ENCODE results near the gene PNLIPRP2. TPM values are rescaled to one million over a fixed set of nuclear protein-coding genes. Genes with fewer than 3 reads are reported as not detected.

PNLIPRP2 gene
- total RNA-seq: not detected
- long read RNA-seq: 0 reads

- no peak for DNase-seq
- no peaks in the 10 kb centered on the region for H3K4me1 ChIP-seq
- intact Hi-C loops (cut with DNase I): no loop called here
- no peak within 1 kb of the TSS for H3K4me3 ChIP-seq
- TF ChIP-seq, protein P1, sequence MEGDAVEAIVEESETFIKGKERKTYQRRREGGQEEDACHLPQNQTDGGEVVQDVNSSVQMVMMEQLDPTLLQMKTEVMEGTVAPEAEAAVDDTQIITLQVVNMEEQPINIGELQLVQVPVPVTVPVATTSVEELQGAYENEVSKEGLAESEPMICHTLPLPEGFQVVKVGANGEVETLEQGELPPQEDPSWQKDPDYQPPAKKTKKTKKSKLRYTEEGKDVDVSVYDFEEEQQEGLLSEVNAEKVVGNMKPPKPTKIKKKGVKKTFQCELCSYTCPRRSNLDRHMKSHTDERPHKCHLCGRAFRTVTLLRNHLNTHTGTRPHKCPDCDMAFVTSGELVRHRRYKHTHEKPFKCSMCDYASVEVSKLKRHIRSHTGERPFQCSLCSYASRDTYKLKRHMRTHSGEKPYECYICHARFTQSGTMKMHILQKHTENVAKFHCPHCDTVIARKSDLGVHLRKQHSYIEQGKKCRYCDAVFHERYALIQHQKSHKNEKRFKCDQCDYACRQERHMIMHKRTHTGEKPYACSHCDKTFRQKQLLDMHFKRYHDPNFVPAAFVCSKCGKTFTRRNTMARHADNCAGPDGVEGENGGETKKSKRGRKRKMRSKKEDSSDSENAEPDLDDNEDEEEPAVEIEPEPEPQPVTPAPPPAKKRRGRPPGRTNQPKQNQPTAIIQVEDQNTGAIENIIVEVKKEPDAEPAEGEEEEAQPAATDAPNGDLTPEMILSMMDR (IDR thresholded peaks at IDR 0.05): no peak
- peak; percentile 31 for ATAC-seq
- no peaks in the 10 kb centered on the region for H3K36me3 ChIP-seq
- no peaks in the 10 kb centered on the region for H3K9me3 ChIP-seq
- H3K27ac ChIP-seq: no peak within 1 kb of the TSS
- no peaks in the 10 kb centered on the region for H3K27me3 ChIP-seq
Measured at GRCh38 chr10:116620423-116621400, at the start of gene PNLIPRP2. Gene PNLIPRP2, plus strand, starts transcription at chr10:116620953.

GRCh38 chr10:116574797-116575196 lies 46.0 kb upstream of the PNLIPRP2 start:
- H3K4me1 ChIP-seq: no peaks in the 10 kb centered on the region
- H3K27me3 ChIP-seq: no peaks in the 10 kb centered on the region
- no peak for ATAC-seq
- intact Hi-C loops (cut with DNase I): no loop called here
- no peaks in the 10 kb centered on the region for H3K36me3 ChIP-seq
- TF ChIP-seq, protein P1 (IDR thresholded peaks at IDR 0.05): no peak
- H3K27ac ChIP-seq: no peak overlapping the region
- DNase-seq: no peak
- H3K9me3 ChIP-seq: no peaks in the 10 kb centered on the region
- H3K4me3 ChIP-seq: no peak overlapping the region

DNA sequence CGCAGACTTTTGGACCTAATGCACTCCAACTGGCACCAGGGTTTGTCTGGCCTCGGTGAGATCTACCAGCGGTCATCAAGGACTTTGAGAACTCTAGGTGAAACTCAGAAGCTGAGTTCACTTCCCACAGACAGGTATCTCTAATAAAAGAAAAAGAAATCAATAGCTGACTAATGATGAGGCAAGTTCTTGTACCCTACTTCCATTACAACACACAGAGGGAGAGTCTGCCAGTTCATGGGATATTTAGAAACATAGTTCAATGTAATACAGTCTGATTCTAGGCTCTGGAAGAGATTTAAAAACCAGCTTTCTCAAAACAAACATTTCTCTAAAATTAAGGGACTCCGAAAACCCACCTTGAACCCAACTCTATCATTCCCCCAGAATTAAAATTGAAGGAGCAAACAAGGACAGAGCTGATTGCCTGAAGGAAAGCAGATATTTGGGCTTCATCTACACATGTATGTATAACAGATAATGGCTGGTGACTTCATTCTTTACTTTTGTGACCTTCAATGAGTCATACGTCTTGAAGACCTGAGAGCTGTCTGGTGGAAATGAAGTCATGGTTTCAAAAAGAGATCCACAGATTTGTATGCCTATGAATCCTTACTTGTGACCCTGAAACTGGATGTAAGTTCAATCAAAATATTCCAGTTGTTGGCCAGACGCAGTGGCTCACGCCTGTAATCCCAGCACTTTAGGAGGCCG lies 32.7 kb upstream of the PNLIPRP2 start:
- Histone ChIP-seq H3K27ac (no peak overlapping the region), H3K4me1 (no peaks in the 10 kb centered on the region), H3K9me3 (no peaks in the 10 kb centered on the region), H3K4me3 (no peak overlapping the region), H3K36me3 (no peaks in the 10 kb centered on the region), H3K27me3 (no peaks in the 10 kb centered on the region)
- intact Hi-C loops (cut with DNase I): no loop called here
- DNase-seq (no peak), ATAC-seq (no peak)
- TF ChIP-seq, protein P1 (IDR thresholded peaks at IDR 0.05): no peak

DNA sequence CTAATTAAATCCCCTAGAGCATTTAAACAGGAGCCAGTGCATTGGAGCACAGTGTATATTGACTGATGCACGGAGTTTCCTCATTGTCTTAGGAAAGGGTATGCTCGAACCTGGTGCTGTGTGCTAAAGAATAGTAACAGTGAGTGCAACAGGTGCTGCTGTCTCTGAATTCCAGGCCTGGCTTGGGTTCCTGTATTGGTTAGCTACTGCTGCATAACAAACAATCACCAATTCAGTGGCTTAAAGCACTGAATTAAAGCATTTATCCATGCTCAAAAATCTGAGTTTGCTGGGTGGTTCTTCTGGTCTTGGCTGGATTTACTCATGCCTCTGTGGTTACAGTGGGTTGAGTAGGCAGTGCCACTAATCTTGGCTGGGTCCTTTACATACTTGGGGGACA lies 31.8 kb upstream of the PNLIPRP2 start:
- DNase-seq (no peak), ATAC-seq (no peak)
- Histone ChIP-seq H3K27ac (no peak overlapping the region), H3K36me3 (no peaks in the 10 kb centered on the region), H3K27me3 (no peaks in the 10 kb centered on the region), H3K4me3 (no peak overlapping the region), H3K4me1 (no peaks in the 10 kb centered on the region), H3K9me3 (no peaks in the 10 kb centered on the region)
- intact Hi-C loops (cut with DNase I): no loop called here
- TF ChIP-seq, protein P1 (IDR thresholded peaks at IDR 0.05): no peak

GRCh38 chr10:116589926-116590325 lies 30.8 kb upstream of the PNLIPRP2 start:
- Histone ChIP-seq H3K27me3 (no peaks in the 10 kb centered on the region), H3K36me3 (no peaks in the 10 kb centered on the region), H3K4me1 (no peaks in the 10 kb centered on the region), H3K4me3 (no peak overlapping the region), H3K9me3 (no peaks in the 10 kb centered on the region), H3K27ac (no peak overlapping the region)
- no peak for DNase-seq
- TF ChIP-seq, protein P1 (IDR thresholded peaks at IDR 0.05): no peak
- ATAC-seq: peak; percentile 89
- intact Hi-C loops (cut with DNase I): no loop called here
